ENCODE data around the gene RAB10. TPM values are rescaled to one million over a fixed set of nuclear protein-coding genes. Genes with fewer than 3 reads are reported as not detected.
"Not testable (repeated sequence)": the region's sequence is repeated elsewhere in the genome, so short reads cannot be mapped to it uniquely, and the experiment has no call there.

Gene RAB10
- total RNA-seq, 1 donor from 2014 or later: 49.1 TPM

DNA sequence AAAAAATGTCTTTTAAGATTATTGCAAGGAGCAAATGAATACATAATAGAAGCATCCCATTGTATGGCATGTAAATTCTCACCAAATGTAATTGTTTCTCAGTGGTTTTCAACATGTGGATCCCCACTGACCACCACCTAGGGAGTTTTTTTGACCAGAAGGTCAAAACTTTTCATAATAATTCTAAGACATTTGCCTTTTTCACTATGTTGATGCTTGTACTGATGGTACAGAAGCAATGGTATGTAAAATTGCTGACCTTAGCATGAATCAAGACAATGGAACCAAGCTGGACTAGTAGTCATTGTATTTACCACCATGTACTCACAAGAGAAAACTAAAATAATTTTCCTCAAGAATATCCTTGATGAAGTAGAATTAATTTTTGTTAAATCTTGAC, 36.8 kb downstream of the RAB10 start:
- H3K36me3 ChIP-seq (ENCODE audit: control insufficient read depth in 3 of 3, insufficient read depth in 3 of 3, low read length in 3 of 3): no peaks in the 10 kb centered on the region
- H3K4me3 ChIP-seq (ENCODE audit: low read length in 3 of 3): no peak overlapping the region
- H3K9ac ChIP-seq (ENCODE audit: low read depth in 1 of 3, low read length in 3 of 3): no peak overlapping the region
- no peaks in the 10 kb centered on the region for H3K27me3 ChIP-seq (ENCODE audit: control insufficient read depth in 3 of 3, insufficient read depth in 3 of 3, low read length in 3 of 3)
- H3K9me3 ChIP-seq (ENCODE audit: control insufficient read depth in 3 of 3, low read length in 3 of 3): no peaks in the 10 kb centered on the region
- peaks cover 11 to 32% (median 17%) of the 10 kb centered on the region in 3 donors for H3K4me1 ChIP-seq (ENCODE audit: control insufficient read depth in 3 of 3, insufficient read depth in 3 of 3, low read length in 3 of 3)
- H3K27ac ChIP-seq (ENCODE audit: low read depth, low read length): no peak overlapping the region

- no peaks in the 10 kb centered on the region for H3K9me3 ChIP-seq (ENCODE audit: control insufficient read depth in 3 of 3, low read length in 3 of 3)
- H3K27me3 ChIP-seq (ENCODE audit: control insufficient read depth in 3 of 3, insufficient read depth in 3 of 3, low read length in 3 of 3): no peaks in the 10 kb centered on the region
- no peak overlapping the region for H3K4me3 ChIP-seq (ENCODE audit: low read length in 3 of 3)
- H3K4me1 ChIP-seq (ENCODE audit: control insufficient read depth in 3 of 3, insufficient read depth in 3 of 3, low read length in 3 of 3): peaks cover 11 to 33% (median 14%) of the 10 kb centered on the region in 3 donors
- no peaks in the 10 kb centered on the region for H3K36me3 ChIP-seq (ENCODE audit: control insufficient read depth in 3 of 3, insufficient read depth in 3 of 3, low read length in 3 of 3)
- no peak overlapping the region for H3K9ac ChIP-seq (ENCODE audit: low read depth in 1 of 3, low read length in 3 of 3)
- no peak overlapping the region for H3K27ac ChIP-seq (ENCODE audit: low read depth, low read length)
These were observed 39.3 kb downstream of the RAB10 start for GRCh38 chr2:26072925-26073768.

- Histone ChIP-seq H3K4me3 (ENCODE audit: low read length in 3 of 3) (no peak overlapping the region), H3K36me3 (ENCODE audit: control insufficient read depth in 3 of 3, insufficient read depth in 3 of 3, low read length in 3 of 3) (no peaks in the 10 kb centered on the region), H3K9ac (ENCODE audit: low read depth in 1 of 3, low read length in 3 of 3) (no peak overlapping the region), H3K27ac (ENCODE audit: low read depth, low read length) (no peak overlapping the region), H3K27me3 (ENCODE audit: control insufficient read depth in 3 of 3, insufficient read depth in 3 of 3, low read length in 3 of 3) (no peaks in the 10 kb centered on the region), H3K4me1 (ENCODE audit: control insufficient read depth in 3 of 3, insufficient read depth in 3 of 3, low read length in 3 of 3) (peaks cover 10 to 26% (median 14%) of the 10 kb centered on the region in 3 donors), H3K9me3 (ENCODE audit: control insufficient read depth in 3 of 3, low read length in 3 of 3) (no peaks in the 10 kb centered on the region)
These were observed 39.9 kb downstream of the RAB10 start for GRCh38 chr2:26073830-26074229.

- Histone ChIP-seq H3K4me1 (ENCODE audit: control insufficient read depth in 3 of 3, insufficient read depth in 3 of 3, low read length in 3 of 3) (peaks cover 10 to 24% (median 17%) of the 10 kb centered on the region in 3 donors), H3K36me3 (ENCODE audit: control insufficient read depth in 3 of 3, insufficient read depth in 3 of 3, low read length in 3 of 3) (no peaks in the 10 kb centered on the region), H3K27me3 (ENCODE audit: control insufficient read depth in 3 of 3, insufficient read depth in 3 of 3, low read length in 3 of 3) (no peaks in the 10 kb centered on the region), H3K9ac (ENCODE audit: low read depth in 1 of 3, low read length in 3 of 3) (no peak overlapping the region), H3K9me3 (ENCODE audit: control insufficient read depth in 3 of 3, low read length in 3 of 3) (no peaks in the 10 kb centered on the region), H3K4me3 (ENCODE audit: low read length in 3 of 3) (no peak overlapping the region), H3K27ac (ENCODE audit: low read depth, low read length) (no peak overlapping the region)
These were observed 40.8 kb downstream of the RAB10 start for GRCh38 chr2:26074676-26075075.

DNA sequence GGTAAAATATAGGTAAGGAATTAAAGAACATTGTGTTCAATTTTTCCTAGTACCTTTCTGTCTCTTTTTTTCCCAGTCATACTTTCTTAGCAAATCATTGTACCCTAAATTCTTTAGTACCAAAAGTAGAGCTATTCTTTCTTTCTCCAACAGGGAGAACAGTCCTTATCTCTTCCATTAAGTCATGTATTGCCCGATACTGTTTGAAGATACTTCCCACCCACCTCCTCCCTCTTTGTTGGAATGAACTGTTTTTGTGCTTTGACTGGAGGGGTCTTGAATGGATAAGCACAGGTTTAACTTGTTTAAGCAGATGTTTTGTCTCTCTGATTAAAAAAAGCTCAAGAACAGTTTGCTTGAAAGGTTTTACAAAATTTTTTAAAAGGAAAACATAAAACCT, 41.3 kb downstream of the RAB10 start:
- H3K9ac ChIP-seq (ENCODE audit: low read depth in 1 of 3, low read length in 3 of 3): no peak overlapping the region
- no peak overlapping the region for H3K27ac ChIP-seq (ENCODE audit: low read depth, low read length)
- H3K4me3 ChIP-seq (ENCODE audit: low read length in 3 of 3): no peak overlapping the region
- H3K9me3 ChIP-seq (ENCODE audit: control insufficient read depth in 3 of 3, low read length in 3 of 3): no peaks in the 10 kb centered on the region
- H3K27me3 ChIP-seq (ENCODE audit: control insufficient read depth in 3 of 3, insufficient read depth in 3 of 3, low read length in 3 of 3): no peaks in the 10 kb centered on the region
- no peaks in the 10 kb centered on the region for H3K36me3 ChIP-seq (ENCODE audit: control insufficient read depth in 3 of 3, insufficient read depth in 3 of 3, low read length in 3 of 3)
- H3K4me1 ChIP-seq (ENCODE audit: control insufficient read depth in 3 of 3, insufficient read depth in 3 of 3, low read length in 3 of 3): peaks cover 10 to 20% (median 18%) of the 10 kb centered on the region in 3 donors

DNA sequence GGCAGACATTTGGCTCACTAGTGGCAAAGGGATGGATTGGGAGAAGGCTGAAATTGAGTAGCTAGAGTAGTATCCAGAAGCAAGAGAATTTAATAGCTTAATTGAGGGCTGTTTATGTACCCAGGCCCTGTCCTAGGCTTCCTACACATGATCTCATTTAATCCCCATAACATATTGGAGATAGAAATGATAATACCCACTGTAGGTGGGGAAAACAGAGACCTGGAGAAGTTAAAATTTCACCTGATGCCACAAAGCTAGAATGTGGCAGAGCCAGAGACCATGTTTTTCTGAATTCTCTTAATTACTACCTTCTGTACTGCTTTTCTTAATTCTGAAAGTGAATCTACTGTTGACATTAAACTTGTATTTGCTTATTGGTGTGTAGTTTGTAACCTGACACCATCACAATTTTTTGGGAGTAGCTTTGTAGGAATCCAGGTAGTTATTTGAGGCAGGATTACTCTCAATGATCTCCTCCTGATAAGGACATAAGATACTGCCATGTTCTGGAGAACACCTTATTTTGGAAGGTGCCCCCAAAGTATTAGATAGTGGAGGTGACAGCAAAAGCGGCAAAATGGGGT, 42.2 kb downstream of the RAB10 start:
- H3K27me3 ChIP-seq (ENCODE audit: control insufficient read depth in 3 of 3, insufficient read depth in 3 of 3, low read length in 3 of 3): no peaks in the 10 kb centered on the region
- H3K27ac ChIP-seq (ENCODE audit: low read depth, low read length): no peak overlapping the region
- H3K36me3 ChIP-seq (ENCODE audit: control insufficient read depth in 3 of 3, insufficient read depth in 3 of 3, low read length in 3 of 3): no peaks in the 10 kb centered on the region
- no peak overlapping the region for H3K9ac ChIP-seq (ENCODE audit: low read depth in 1 of 3, low read length in 3 of 3)
- H3K4me1 ChIP-seq (ENCODE audit: control insufficient read depth in 3 of 3, insufficient read depth in 3 of 3, low read length in 3 of 3): peaks cover 10 to 20% (median 18%) of the 10 kb centered on the region in 3 donors
- no peaks in the 10 kb centered on the region for H3K9me3 ChIP-seq (ENCODE audit: control insufficient read depth in 3 of 3, low read length in 3 of 3)
- H3K4me3 ChIP-seq (ENCODE audit: low read length in 3 of 3): no peak overlapping the region

- Histone ChIP-seq H3K4me3 (ENCODE audit: low read length in 3 of 3) (no peak overlapping the region), H3K9me3 (ENCODE audit: control insufficient read depth in 3 of 3, low read length in 3 of 3) (no peaks in the 10 kb centered on the region), H3K4me1 (ENCODE audit: control insufficient read depth in 3 of 3, insufficient read depth in 3 of 3, low read length in 3 of 3) (peaks cover 10 to 20% (median 18%) of the 10 kb centered on the region in 3 donors), H3K27me3 (ENCODE audit: control insufficient read depth in 3 of 3, insufficient read depth in 3 of 3, low read length in 3 of 3) (no peaks in the 10 kb centered on the region), H3K36me3 (ENCODE audit: control insufficient read depth in 3 of 3, insufficient read depth in 3 of 3, low read length in 3 of 3) (no peaks in the 10 kb centered on the region), H3K27ac (ENCODE audit: low read depth, low read length) (no peak overlapping the region), H3K9ac (ENCODE audit: low read depth in 1 of 3, low read length in 3 of 3) (no peak overlapping the region)
These were observed 43.4 kb downstream of the RAB10 start for GRCh38 chr2:26077291-26077690.

DNA sequence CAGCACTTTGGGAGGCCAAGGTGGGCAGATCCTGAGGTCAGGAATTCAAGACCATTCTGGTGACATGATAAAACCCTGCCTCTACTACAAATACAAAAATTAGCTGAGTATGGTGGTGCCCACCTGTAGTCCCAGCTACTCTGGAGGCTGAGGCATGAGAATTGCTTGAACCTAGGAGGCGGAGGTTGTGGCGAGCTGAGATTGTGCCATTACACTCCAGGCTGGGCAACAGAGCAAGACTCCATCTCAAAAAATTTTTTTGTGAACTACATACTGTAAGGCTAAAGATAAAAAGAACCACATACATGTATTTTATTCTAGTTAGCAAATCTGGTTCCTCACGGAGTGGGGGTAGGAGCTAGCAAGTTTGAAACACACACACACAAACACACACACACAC, 45.1 kb downstream of the RAB10 start:
- Histone ChIP-seq H3K36me3 (ENCODE audit: control insufficient read depth in 3 of 3, insufficient read depth in 3 of 3, low read length in 3 of 3) (no peaks in the 10 kb centered on the region), H3K4me3 (ENCODE audit: low read length in 3 of 3) (no peak overlapping the region), H3K27ac (ENCODE audit: low read depth, low read length) (no peak overlapping the region), H3K9me3 (ENCODE audit: control insufficient read depth in 3 of 3, low read length in 3 of 3) (no peaks in the 10 kb centered on the region), H3K4me1 (ENCODE audit: control insufficient read depth in 3 of 3, insufficient read depth in 3 of 3, low read length in 3 of 3) (peaks cover 3 to 14% (median 9%) of the 10 kb centered on the region in 3 donors), H3K27me3 (ENCODE audit: control insufficient read depth in 3 of 3, insufficient read depth in 3 of 3, low read length in 3 of 3) (no peaks in the 10 kb centered on the region), H3K9ac (ENCODE audit: low read depth in 1 of 3, low read length in 3 of 3) (no peak overlapping the region)

GRCh38 chr2:26080356-26080755, 46.5 kb downstream of the RAB10 start:
- H3K36me3 ChIP-seq (ENCODE audit: control insufficient read depth in 3 of 3, insufficient read depth in 3 of 3, low read length in 3 of 3): no peaks in the 10 kb centered on the region
- H3K4me1 ChIP-seq (ENCODE audit: control insufficient read depth in 3 of 3, insufficient read depth in 3 of 3, low read length in 3 of 3): peaks cover 3 to 11% (median 9%) of the 10 kb centered on the region in 3 donors
- no peak overlapping the region for H3K4me3 ChIP-seq (ENCODE audit: low read length in 3 of 3)
- H3K9ac ChIP-seq (ENCODE audit: low read depth in 1 of 3, low read length in 3 of 3): no peak overlapping the region
- H3K27me3 ChIP-seq (ENCODE audit: control insufficient read depth in 3 of 3, insufficient read depth in 3 of 3, low read length in 3 of 3): no peaks in the 10 kb centered on the region
- H3K9me3 ChIP-seq (ENCODE audit: control insufficient read depth in 3 of 3, low read length in 3 of 3): no peaks in the 10 kb centered on the region
- H3K27ac ChIP-seq (ENCODE audit: low read depth, low read length): no peak overlapping the region

GRCh38 chr2:26080925-26081324, 47.0 kb downstream of the RAB10 start:
- not testable (repeated sequence) for H3K4me3 ChIP-seq (ENCODE audit: low read length in 3 of 3); H3K27me3 ChIP-seq (ENCODE audit: control insufficient read depth in 3 of 3, insufficient read depth in 3 of 3, low read length in 3 of 3); H3K9ac ChIP-seq (ENCODE audit: low read depth in 1 of 3, low read length in 3 of 3); H3K4me1 ChIP-seq (ENCODE audit: control insufficient read depth in 3 of 3, insufficient read depth in 3 of 3, low read length in 3 of 3); H3K27ac ChIP-seq (ENCODE audit: low read depth, low read length); H3K36me3 ChIP-seq (ENCODE audit: control insufficient read depth in 3 of 3, insufficient read depth in 3 of 3, low read length in 3 of 3); H3K9me3 ChIP-seq (ENCODE audit: control insufficient read depth in 3 of 3, low read length in 3 of 3)
